H9 (cell line): ENCODE results near the gene SMC2. TPM values are rescaled to one million over a fixed set of nuclear protein-coding genes. Genes with fewer than 3 reads are reported as not detected.

ENCODE experiments used
- DNase-seq: peaks from one replicate; pipeline ENCODE4 v3.0.0-alpha.2; 2017
- H2AFZ ChIP-seq: one replicate; pipeline ENCODE4 v1.6.1; 2013; ENCODE audit warnings: mild to moderate bottlenecking, low read length, control low read depth, moderate library complexity
- H2AK5ac ChIP-seq: 2 replicates; pipeline ENCODE4 v1.6.1; 2013; ENCODE audit warnings: low read length, control low read depth, mixed read lengths; ENCODE audit not compliant: insufficient read length
- H2BK120ac ChIP-seq: one replicate; pipeline ENCODE4 v1.6.1; 2013; ENCODE audit warnings: low read depth, mild to moderate bottlenecking, low read length, control low read depth, inconsistent platforms; ENCODE audit not compliant: poor library complexity, severe bottlenecking
- H2BK12ac ChIP-seq: 2 replicates; pipeline ENCODE4 v1.6.1; 2013; ENCODE audit warnings: low read length, control low read depth, mixed read lengths, low read depth; ENCODE audit not compliant: insufficient read length
- H2BK15ac ChIP-seq: 2 replicates; pipeline ENCODE4 v1.6.1; 2013; ENCODE audit warnings: low read depth, low read length, control low read depth
- H2BK20ac ChIP-seq: one replicate; pipeline ENCODE4 v1.6.1; 2013; ENCODE audit warnings: low read depth, mild to moderate bottlenecking, low read length, control low read depth, inconsistent platforms; ENCODE audit not compliant: poor library complexity, severe bottlenecking
- H2BK5ac ChIP-seq: 2 replicates; pipeline ENCODE4 v1.6.1; 2013; ENCODE audit warnings: low read length, control low read depth, mixed read lengths; ENCODE audit not compliant: insufficient read length
- H3K14ac ChIP-seq: 2 replicates; pipeline ENCODE4 v1.6.1; 2013; ENCODE audit warnings: low read length, control low read depth; ENCODE audit not compliant: insufficient read depth
- H3K18ac ChIP-seq: 2 replicates; pipeline ENCODE4 v1.6.1; 2013; ENCODE audit warnings: low read depth, mild to moderate bottlenecking, mixed read lengths, low read length, control low read depth; ENCODE audit not compliant: insufficient read length
- H3K23ac ChIP-seq: 2 replicates; pipeline ENCODE4 v1.6.1; 2013; ENCODE audit warnings: low read length, control low read depth, mixed read lengths, low read depth; ENCODE audit not compliant: insufficient read length
- H3K23me2 ChIP-seq: 2 replicates; pipeline ENCODE4 v1.6.1; 2013; ENCODE audit warnings: low read depth, mild to moderate bottlenecking, mixed read lengths, low read length, control low read depth; ENCODE audit not compliant: insufficient read length, poor library complexity, severe bottlenecking
- H3K27ac ChIP-seq: 2 replicates; pipeline ENCODE4 v1.5.1; 2013; ENCODE audit warnings: low read length, control low read depth, mixed read lengths, low read depth; ENCODE audit not compliant: insufficient read length
- H3K27me3 ChIP-seq: 2 replicates; pipeline ENCODE4 v1.6.1; 2013; ENCODE audit warnings: low read length, control low read depth, inconsistent platforms; ENCODE audit not compliant: insufficient read depth
- H3K4ac ChIP-seq: 2 replicates; pipeline ENCODE4 v1.6.1; 2013; ENCODE audit warnings: low read depth, mild to moderate bottlenecking, control low read depth, inconsistent platforms, low read length, moderate library complexity
- H3K4me1 ChIP-seq: 2 replicates; pipeline ENCODE4 v1.6.1; 2013; ENCODE audit warnings: low read length, control low read depth, inconsistent platforms; ENCODE audit not compliant: insufficient read depth
- H3K4me2 ChIP-seq: 2 replicates; pipeline ENCODE4 v1.6.1; 2013; ENCODE audit warnings: low read length, control low read depth, mixed read lengths; ENCODE audit not compliant: insufficient read length, insufficient read depth
- H3K56ac ChIP-seq: 2 replicates; pipeline ENCODE4 v1.6.1; 2013; ENCODE audit warnings: low read depth, mild to moderate bottlenecking, mixed read lengths, low read length, control low read depth; ENCODE audit not compliant: insufficient read length
- H3K79me1 ChIP-seq: 2 replicates; pipeline ENCODE4 v1.6.1; 2013; ENCODE audit warnings: low read depth, mild to moderate bottlenecking, moderate library complexity, low read length, control low read depth, inconsistent platforms; ENCODE audit not compliant: insufficient read depth, poor library complexity, severe bottlenecking
- H3K79me2 ChIP-seq: 2 replicates; pipeline ENCODE4 v1.6.1; 2013; ENCODE audit warnings: low read length, control low read depth, inconsistent platforms; ENCODE audit not compliant: insufficient read depth
- H3K9ac ChIP-seq: 2 replicates; pipeline ENCODE4 v1.6.1; 2013; ENCODE audit warnings: low read length, control low read depth, mixed read lengths; ENCODE audit not compliant: insufficient read length; ENCODE audit errors: extremely low read depth
- H3K9me3 ChIP-seq: one replicate; pipeline ENCODE4 v1.6.1; 2013; ENCODE audit warnings: low read depth, low read length, inconsistent platforms; ENCODE audit not compliant: control insufficient read depth
- H3T11ph ChIP-seq: one replicate; pipeline ENCODE4 v1.6.1; 2013; ENCODE audit warnings: mild to moderate bottlenecking, low read length, control low read depth, inconsistent platforms
- H4K20me1 ChIP-seq: one replicate; pipeline ENCODE4 v1.6.1; 2013; ENCODE audit not compliant: control insufficient read depth, insufficient read length, insufficient read depth
- H4K5ac ChIP-seq: 2 replicates; pipeline ENCODE4 v1.6.1; 2013; ENCODE audit warnings: low read depth, mild to moderate bottlenecking, mixed read lengths, low read length, control low read depth; ENCODE audit not compliant: insufficient read length
- H4K8ac ChIP-seq: replicated peaks from 2 replicates; pipeline ENCODE4 v1.6.1; 2013; ENCODE audit warnings: low read length, control low read depth, mixed read lengths, low read depth; ENCODE audit not compliant: insufficient read length
- H4K91ac ChIP-seq: 2 replicates; pipeline ENCODE4 v1.6.1; 2013; ENCODE audit warnings: low read depth, mild to moderate bottlenecking, moderate library complexity, mixed read lengths, low read length, control low read depth; ENCODE audit not compliant: insufficient read length
- H3K27ac Mint-ChIP-seq, 3 experiments: 2 replicates in 2 of 3; 3 replicates in 1 of 3; pipeline ENCODE4 v1.8.0; 2020 to 2021; ENCODE audit warnings: mixed read lengths in 3 of 3, mild to moderate bottlenecking in 1 of 3, moderate library complexity in 1 of 3
- H3K27me3 Mint-ChIP-seq: 2 replicates; pipeline ENCODE4 v1.8.0; 2021; ENCODE audit warnings: low read depth, mild to moderate bottlenecking, moderate library complexity, mixed read lengths
- H3K36me3 Mint-ChIP-seq, 3 experiments: 2 replicates in 2 of 3; 3 replicates in 1 of 3; pipeline ENCODE4 v1.8.0; 2020 to 2021; ENCODE audit warnings: low read depth in 3 of 3, mixed read lengths in 3 of 3; ENCODE audit not compliant: insufficient read depth in 1 of 3
- H3K4me1 Mint-ChIP-seq, 2 experiments: 2 replicates each; pipeline ENCODE4 v1.8.0; 2020; ENCODE audit warnings: mixed read lengths in 2 of 2
- H3K4me3 Mint-ChIP-seq, 2 experiments: 2 replicates in 1 of 2; 3 replicates in 1 of 2; pipeline ENCODE4 v1.8.0; 2020 to 2021; ENCODE audit warnings: mild to moderate bottlenecking in 2 of 2, mixed read lengths in 2 of 2, moderate library complexity in 1 of 2
- H3K9me3 Mint-ChIP-seq, 2 experiments: 2 replicates in 1 of 2; 3 replicates in 1 of 2; pipeline ENCODE4 v1.8.0; 2020; ENCODE audit warnings: mild to moderate bottlenecking in 2 of 2, mixed read lengths in 2 of 2, moderate library complexity in 1 of 2
- CTCF ChIP-seq: fragments of 200-600 bp; sonication (generic); conservative IDR thresholded peaks from 3 replicates; pipeline ENCODE4 v1.8.0; 2021; ENCODE audit warnings: antibody characterized with exemption, mild to moderate bottlenecking
- WGBS: extraction: QIAGEN DNeasy Blood & Tissue Kit; methylation state at CpG from one replicate; pipeline ENCODE4 v1.1.7; 2013; ENCODE audit warnings: missing lambda C conversion rate, low lambda C conversion rate, mixed read lengths; ENCODE audit not compliant: insufficient read length; ENCODE audit errors: extremely low coverage; 5-methylcytosine and 5-hydroxymethylcytosine counted together
- total RNA-seq: library from RNA; stranded (reverse); gene quantifications from 2 replicates; pipeline ENCODE4 v1.2.1, GENCODE V29; 2021

The SMC2 gene
- total RNA-seq, 1 experiment from 2014 or later, result 47.0 TPM

GRCh38 chr9:104099630-104100029 lies 5.5 kb downstream of the SMC2 start:
- peaks cover 8 to 45% (median 42%) of the 10 kb centered on the region in 3 experiments; a peak in 6 of 7 replicates for H3K36me3 Mint-ChIP-seq
- H3K23me2 ChIP-seq, result no peaks in the 10 kb centered on the region
- H3K27me3 Mint-ChIP-seq, result no peaks in the 10 kb centered on the region
- H4K5ac ChIP-seq, result no peak overlapping the region
- no peak overlapping the region for H3K27ac Mint-ChIP-seq
- H2BK20ac ChIP-seq, result no peak overlapping the region
- no peak overlapping the region for H2AFZ ChIP-seq
- H3K4me1 Mint-ChIP-seq, result peaks cover 13% of the 10 kb centered on the region in 2 experiments; a peak in 3 of 4 replicates
- no peak overlapping the region for H3T11ph ChIP-seq
- H3K14ac ChIP-seq, result no peak overlapping the region
- H3K4ac ChIP-seq, result no peak overlapping the region
- H4K20me1 ChIP-seq, result no peaks in the 10 kb centered on the region
- peaks cover 3% of the 10 kb centered on the region; the same call in 1 of the 2 replicates for H3K79me2 ChIP-seq
- H3K4me1 ChIP-seq, result peaks cover 4% of the 10 kb centered on the region; the same call in 1 of the 2 replicates
- H3K9me3 Mint-ChIP-seq, result no peaks in the 10 kb centered on the region
- WGBS, result no CpG with 5 or more reads among the region's 1 CpG
- no peak overlapping the region for H2BK120ac ChIP-seq
- H2BK5ac ChIP-seq, result no peak overlapping the region
- H3K4me2 ChIP-seq, result no peak overlapping the region
- H3K56ac ChIP-seq, result no peak overlapping the region
- H3K18ac ChIP-seq, result no peak overlapping the region
- no peak overlapping the region for H4K8ac ChIP-seq
- H2AK5ac ChIP-seq, result no peak overlapping the region
- no peak overlapping the region for H2BK12ac ChIP-seq
- H3K79me1 ChIP-seq, result no peaks in the 10 kb centered on the region
- no peak overlapping the region for H3K4me3 Mint-ChIP-seq
- no peaks in the 10 kb centered on the region for H3K27me3 ChIP-seq
- H3K23ac ChIP-seq, result no peak overlapping the region
- no peak overlapping the region for H3K27ac ChIP-seq
- H3K9ac ChIP-seq, result no peak overlapping the region
- no peaks in the 10 kb centered on the region for H3K9me3 ChIP-seq
- no peak for TF ChIP-seq CTCF
- H4K91ac ChIP-seq, result no peak overlapping the region
- DNase-seq, result no peak
- no peak overlapping the region for H2BK15ac ChIP-seq
